GM19455 (cell line): ENCODE measurements around the gene SERPINA1.
"Not testable (repeated sequence)": the region's sequence is repeated elsewhere in the genome, so short reads cannot be mapped to it uniquely, and the experiment has no call there.

Experiments used
- ATAC-seq: cut with Tn5 transposase; IDR thresholded peaks from one replicate; pipeline ENCODE4 v1.9.1; 2021; ENCODE audit not compliant: unreplicated experiment

The SERPINA1 gene

GRCh38 chr14:94372021-94372605 lies 16.3 kb downstream of the SERPINA1 start:
- ATAC-seq: no peak

GRCh38 chr14:94370524-94370910 lies 17.9 kb downstream of the SERPINA1 start:
- no peak for ATAC-seq

- not testable (repeated sequence) for ATAC-seq
These were observed 18.5 kb downstream of the SERPINA1 start for GRCh38 chr14:94369766-94370523.

- no peak for ATAC-seq
These were observed 19.4 kb downstream of the SERPINA1 start for GRCh38 chr14:94368956-94369355.

- no peak for ATAC-seq
These were observed 20.2 kb downstream of the SERPINA1 start for GRCh38 chr14:94368243-94368590.

GRCh38 chr14:94367347-94368242 lies 20.8 kb downstream of the SERPINA1 start:
- ATAC-seq: no peak

- no peak for ATAC-seq
These were observed 22.1 kb downstream of the SERPINA1 start, which contains the start of gene SERPINA2 for GRCh38 chr14:94366146-94366915. Gene SERPINA2, minus strand, starts transcription at chr14:94366698.

- no peak for ATAC-seq
These were observed 22.8 kb downstream of the SERPINA1 start for GRCh38 chr14:94365624-94366023.

- ATAC-seq: no peak
These were observed 23.4 kb downstream of the SERPINA1 start for GRCh38 chr14:94364964-94365363.

- no peak for ATAC-seq
These were observed 24.4 kb downstream of the SERPINA1 start for GRCh38 chr14:94364037-94364436.

GRCh38 chr14:94363151-94363624 lies 25.2 kb downstream of the SERPINA1 start:
- ATAC-seq: no peak

GRCh38 chr14:94362614-94363133 lies 25.7 kb downstream of the SERPINA1 start:
- ATAC-seq: no peak

GRCh38 chr14:94361682-94362081 lies 26.7 kb downstream of the SERPINA1 start:
- no peak for ATAC-seq

GRCh38 chr14:94360945-94361565 lies 27.3 kb downstream of the SERPINA1 start:
- no peak for ATAC-seq

GRCh38 chr14:94357166-94357565 lies 31.2 kb downstream of the SERPINA1 start:
- no peak for ATAC-seq

GRCh38 chr14:94356379-94357056 lies 31.9 kb downstream of the SERPINA1 start:
- ATAC-seq: no peak

- no peak for ATAC-seq
These were observed 33.1 kb downstream of the SERPINA1 start for GRCh38 chr14:94355191-94355794.

- ATAC-seq: no peak
These were observed 33.7 kb downstream of the SERPINA1 start for GRCh38 chr14:94354638-94355185.

- not testable (repeated sequence) for ATAC-seq
These were observed 34.2 kb downstream of the SERPINA1 start for GRCh38 chr14:94354190-94354589.
